K562 (cell line): ENCODE data around the gene SSH3. TPM values are rescaled to one million over a fixed set of nuclear protein-coding genes. Genes with fewer than 3 reads are reported as not detected.
A peak's percentile ranks its signal among the peaks of the same experiment; 100 is the strongest.

Experiments used
- ATAC-seq: fragments of 200-7000 bp; cut with Tn5 transposase; 3 replicates; pipeline ENCODE4 v1.9.1; 2020; ENCODE audit warnings: moderate library complexity
- BruUV-seq: library from RNA; stranded (reverse); fragments of 400-500 nt; replicated peaks from 2 replicates; lab custom pipeline; 2021; lab: Mats Ljungman, UMichigan
- CTCF ChIA-PET: fragments of 300-600 bp; formaldehyde crosslinking; extraction: SDS; loops from one replicate; lab custom pipeline; 2021; ENCODE audit warnings: low intra/inter-chr PET ratio; lab: Yijun Ruan, JAX
- POLR2A ChIA-PET: fragments of 300-600, 350-650 bp; sonication (Branson Sonifier 250); formaldehyde crosslinking; extraction: SDS; loops from one replicate; lab custom pipeline; 2021; ENCODE audit warnings: antibody characterized with exemption, inconsistent platforms; lab: Yijun Ruan, JAX
- DNase-seq, 4 experiments: peaks; one replicate each; pipeline versions ENCODE4 v3.0.0 to v3.0.0-alpha.2; 2011 to 2018; ENCODE audit warnings: low spot score in 3 of 4, mixed read lengths in 3 of 4; ENCODE audit errors: extremely low read depth in 1 of 4
- FAIRE-seq: peaks from 2 replicates; lab custom pipeline; 2011; peaks lifted over from hg19 to GRCh38; lab: Jason Lieb, UNC
- H2AFZ ChIP-seq: 2 replicates; pipeline ENCODE4 v1.6.0; 2011; ENCODE audit warnings: low read depth, low read length, control low read depth, inconsistent platforms
- H3K27ac ChIP-seq: fragments of 200-600 bp; 3 replicates; pipeline ENCODE4 v1.8.0; 2011; ENCODE audit warnings: low read depth, mild to moderate bottlenecking, control low read depth, inconsistent platforms, low read length, moderate library complexity, mixed read lengths; ENCODE audit errors: extremely low read depth
- H3K27me3 ChIP-seq, 2 experiments: fragments of 300-600 bp in 1 of 2; 2 replicates in 1 of 2; 3 replicates in 1 of 2; pipeline versions ENCODE4 v1.6.0 to v1.8.0; 2011; ENCODE audit warnings: inconsistent platforms in 2 of 2, low read length in 2 of 2, mild to moderate bottlenecking in 1 of 2, mixed read lengths in 1 of 2, moderate library complexity in 1 of 2; ENCODE audit not compliant: control insufficient read depth in 2 of 2, insufficient read depth in 2 of 2
- H3K36me3 ChIP-seq: fragments of 300-600 bp; 3 replicates; pipeline ENCODE4 v1.8.0; 2011; ENCODE audit warnings: mild to moderate bottlenecking, low read length, inconsistent platforms; ENCODE audit not compliant: control insufficient read depth, insufficient read depth
- H3K4me1 ChIP-seq, 2 experiments: fragments of 200-600 bp in 1 of 2; replicated peaks in 1 of 2; 2 replicates in 1 of 2; 3 replicates in 1 of 2; pipeline versions ENCODE4 v1.5.1 to v1.8.0; 2011; ENCODE audit warnings: inconsistent platforms in 2 of 2, low read length in 2 of 2, mild to moderate bottlenecking in 1 of 2, mixed read lengths in 1 of 2, moderate library complexity in 1 of 2; ENCODE audit not compliant: control insufficient read depth in 2 of 2, insufficient read depth in 2 of 2
- H3K4me2 ChIP-seq: 2 replicates; pipeline ENCODE4 v1.6.1; 2011; ENCODE audit warnings: low read length, control low read depth, inconsistent platforms, mixed read lengths; ENCODE audit not compliant: insufficient read depth
- H3K4me3 ChIP-seq: fragments of 200-600 bp; sonication (generic), shearing (Covaris generic); 2 replicates; pipeline ENCODE4 v1.5.1; 2016; ENCODE audit warnings: control low read depth, inconsistent platforms
- H3K79me2 ChIP-seq: fragments of 200-600 bp; 3 replicates; pipeline ENCODE4 v1.8.0; 2011; ENCODE audit warnings: low read length, inconsistent platforms; ENCODE audit not compliant: control insufficient read depth, insufficient read depth
- H3K9ac ChIP-seq, 2 experiments: 2 replicates each; pipeline versions ENCODE4 v1.6.0 to v1.6.1; 2011; ENCODE audit warnings: low read depth in 2 of 2, low read length in 2 of 2, control low read depth in 1 of 2, inconsistent platforms in 1 of 2, mild to moderate bottlenecking in 1 of 2, mixed read lengths in 1 of 2; ENCODE audit not compliant: insufficient read depth in 1 of 2
- H3K9me1 ChIP-seq: one replicate; pipeline ENCODE4 v1.6.0; 2011; ENCODE audit warnings: inconsistent platforms, mild to moderate bottlenecking, low read length, moderate library complexity; ENCODE audit not compliant: control insufficient read depth, insufficient read depth
- H3K9me3 ChIP-seq: replicated peaks from 2 replicates; pipeline ENCODE4 v1.5.1; 2011; ENCODE audit warnings: low read depth, low read length, inconsistent platforms; ENCODE audit not compliant: control insufficient read depth, insufficient read depth
- H4K20me1 ChIP-seq: replicated peaks from 2 replicates; pipeline ENCODE4 v1.6.1; 2011; ENCODE audit warnings: low read length, inconsistent platforms, mixed read lengths; ENCODE audit not compliant: control insufficient read depth, insufficient read depth
- NFIC ChIP-seq: fragments of 450-650 bp; IDR thresholded peaks from 2 replicates; pipeline ENCODE4 v1.6.1; 2017; ENCODE audit warnings: mild to moderate bottlenecking, inconsistent platforms
- NFIX ChIP-seq: fragments of 250-450 bp; sonication (Bioruptor Pico); IDR thresholded peaks from 2 replicates; pipeline ENCODE4 v1.4.0; 2020; ENCODE audit warnings: low read depth, mild to moderate bottlenecking, moderate library complexity
- NR4A1 ChIP-seq, 2 experiments: fragments of 250-450 bp in 1 of 2; fragments of 450-650 bp in 1 of 2; sonication (Bioruptor Pico) in 1 of 2; IDR thresholded peaks; 2 replicates each; pipeline versions ENCODE4 v1.4.0 to v1.6.1; 2016 to 2020; ENCODE audit warnings: mild to moderate bottlenecking in 2 of 2, missing compliant biosample characterization in 1 of 2, missing genetic modification characterization in 1 of 2, moderate library complexity in 1 of 2
- ZNF263 ChIP-seq: sonication (generic); formaldehyde crosslinking; IDR thresholded peaks from 2 replicates; pipeline ENCODE4 v1.8.0; 2022; ENCODE audit warnings: mild to moderate bottlenecking, missing genetic modification reagents, borderline replicate concordance
- WGBS: fragments of 100-300 bp; shearing (Covaris generic); methylation state at CpG from one replicate; pipeline ENCODE4 v1.1.6; 2016; ENCODE audit warnings: low coverage, mixed read lengths; ENCODE audit not compliant: insufficient coverage; ENCODE audit errors: missing lambda C conversion rate; 5-methylcytosine and 5-hydroxymethylcytosine counted together
- in situ Hi-C: fragments of 300-500 bp; cut with MboI; formaldehyde crosslinking; loops from 4 replicates; pipeline ENCODE4 v1.15.0; 2018; ENCODE audit warnings: inconsistent platforms, mixed read lengths
- intact Hi-C: fragments of 100-400 bp; cut with micrococcal nuclease; formaldehyde crosslinking; loops from 2 replicates; pipeline ENCODE4 v1.14.2; 2022
- polyA plus RNA-seq, 8 experiments: library from polyadenylated mRNA; depleted of rRNA in 4 of 8; stranded (reverse) in 5 of 8; unstranded in 3 of 8; fragments of >200 nt; fragmentation: Nextera tagmentation in 2 of 8; fragmentation: Illumina TruSeq in 1 of 8; extraction: Ambion mirVana in 2 of 8; extraction: Trizol in 1 of 8; gene quantifications; 2 replicates each; pipeline versions ENCODE4 v1.2.1 to v1.2.3, GENCODE V29; 2011 to 2014; ENCODE audit warnings: inconsistent platforms in 1 of 8, missing spikeins in 1 of 8
- small RNA-seq: library from RNA; depleted of rRNA; stranded (forward); fragments of <200 nt; gene quantifications from one replicate; pipeline ENCODE3, GENCODE V24; 2014
- total RNA-seq, 7 experiments: library from RNA; depleted of rRNA in 6 of 7; stranded (reverse); fragments of >200 nt in 6 of 7; fragmentation: Illumina TruSeq in 2 of 7; extraction: Trizol in 2 of 7; gene quantifications; 2 replicates each; pipeline versions ENCODE4 v1.2.1 to v1.2.3, GENCODE V29; 2011 to 2021; ENCODE audit warnings: low replicate concordance in 1 of 7
- TF ChIP-seq, protein P1 (sequence below): IDR thresholded peaks from 2 replicates; pipeline ENCODE4 v1.6.1; 2011; ENCODE audit warnings: borderline replicate concordance, low read depth, mild to moderate bottlenecking, moderate library complexity, low read length; ENCODE audit not compliant: insufficient read depth, poor library complexity, severe bottlenecking
- TF ChIP-seq, protein P2 (sequence below): fragments of 450-650 bp; IDR thresholded peaks from 2 replicates; pipeline ENCODE4 v1.6.1; 2016; ENCODE audit warnings: mild to moderate bottlenecking

SSH3 gene
- total and polyA plus RNA-seq, 9 of the 15 experiments (the other 6 are each of a cell fraction or from before 2014, with no cell fraction given) = 0.07 to 1.0 (median 0.24) TPM; not detected in 3

DNA sequence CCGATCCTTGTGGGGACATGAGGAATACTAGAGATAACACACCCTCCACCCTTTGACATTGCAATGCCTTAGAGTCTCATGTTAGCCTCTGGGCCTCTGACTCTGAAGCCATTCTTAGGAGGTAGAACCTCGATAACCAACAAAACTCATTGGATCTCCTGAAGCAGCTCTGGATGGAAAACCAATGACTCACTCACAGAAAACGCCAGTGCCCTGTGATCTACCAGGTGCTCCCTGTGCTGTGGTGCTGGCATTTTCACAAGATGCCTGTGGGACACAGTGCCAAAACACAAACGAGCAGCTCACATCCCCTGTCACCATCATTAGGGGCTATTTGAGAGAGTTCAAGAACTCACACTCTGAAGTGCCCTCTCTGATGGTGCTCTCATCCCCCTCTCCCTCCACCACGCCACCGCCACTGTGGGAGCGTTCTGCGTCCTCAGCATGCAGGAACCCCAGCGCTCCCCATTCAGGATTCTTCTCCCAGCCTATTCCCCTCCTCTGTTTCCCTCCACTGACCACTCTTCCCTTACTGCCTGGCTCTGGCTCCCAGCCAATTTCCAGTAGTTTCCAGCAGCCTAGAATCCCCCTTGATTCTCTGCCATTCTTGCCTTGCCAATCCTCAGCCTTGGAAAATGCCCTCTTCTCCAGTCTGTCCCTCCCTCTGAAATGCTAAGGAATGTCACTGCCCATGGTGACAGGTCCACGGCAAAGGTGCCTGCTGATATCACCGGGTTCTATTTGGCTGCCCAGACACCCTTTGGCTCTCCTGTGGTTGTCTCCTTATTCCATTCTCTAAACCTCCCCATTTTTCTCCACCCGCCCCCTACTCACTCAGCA, 54.7 kb downstream of the SSH3 start:
- Histone ChIP-seq H3K9me3 (no peaks in the 10 kb centered on the region; the same call in 1 of the 2 replicates), H3K9ac (no peak overlapping the region; a peak in 2 of 4 replicates), H3K36me3 (no peaks in the 10 kb centered on the region), H3K27ac (no peak overlapping the region), H3K4me3 (no peak overlapping the region), H3K9me1 (no peaks in the 10 kb centered on the region), H2AFZ (no peak overlapping the region), H4K20me1 (no peaks in the 10 kb centered on the region), H3K27me3 (no peaks in the 10 kb centered on the region), H3K4me1 (peaks cover 39 to 43% of the 10 kb centered on the region in 2 experiments), H3K4me2 (no peak overlapping the region), H3K79me2 (peaks cover 1% of the 10 kb centered on the region; the same call in 2 of the 3 replicates)
- FAIRE-seq = no peak
- TF ChIP-seq NFIC = peak; percentile 95
- TF ChIP-seq, protein P1, sequence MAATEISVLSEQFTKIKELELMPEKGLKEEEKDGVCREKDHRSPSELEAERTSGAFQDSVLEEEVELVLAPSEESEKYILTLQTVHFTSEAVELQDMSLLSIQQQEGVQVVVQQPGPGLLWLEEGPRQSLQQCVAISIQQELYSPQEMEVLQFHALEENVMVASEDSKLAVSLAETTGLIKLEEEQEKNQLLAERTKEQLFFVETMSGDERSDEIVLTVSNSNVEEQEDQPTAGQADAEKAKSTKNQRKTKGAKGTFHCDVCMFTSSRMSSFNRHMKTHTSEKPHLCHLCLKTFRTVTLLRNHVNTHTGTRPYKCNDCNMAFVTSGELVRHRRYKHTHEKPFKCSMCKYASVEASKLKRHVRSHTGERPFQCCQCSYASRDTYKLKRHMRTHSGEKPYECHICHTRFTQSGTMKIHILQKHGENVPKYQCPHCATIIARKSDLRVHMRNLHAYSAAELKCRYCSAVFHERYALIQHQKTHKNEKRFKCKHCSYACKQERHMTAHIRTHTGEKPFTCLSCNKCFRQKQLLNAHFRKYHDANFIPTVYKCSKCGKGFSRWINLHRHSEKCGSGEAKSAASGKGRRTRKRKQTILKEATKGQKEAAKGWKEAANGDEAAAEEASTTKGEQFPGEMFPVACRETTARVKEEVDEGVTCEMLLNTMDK = no peak
- TF ChIP-seq, protein P2, sequence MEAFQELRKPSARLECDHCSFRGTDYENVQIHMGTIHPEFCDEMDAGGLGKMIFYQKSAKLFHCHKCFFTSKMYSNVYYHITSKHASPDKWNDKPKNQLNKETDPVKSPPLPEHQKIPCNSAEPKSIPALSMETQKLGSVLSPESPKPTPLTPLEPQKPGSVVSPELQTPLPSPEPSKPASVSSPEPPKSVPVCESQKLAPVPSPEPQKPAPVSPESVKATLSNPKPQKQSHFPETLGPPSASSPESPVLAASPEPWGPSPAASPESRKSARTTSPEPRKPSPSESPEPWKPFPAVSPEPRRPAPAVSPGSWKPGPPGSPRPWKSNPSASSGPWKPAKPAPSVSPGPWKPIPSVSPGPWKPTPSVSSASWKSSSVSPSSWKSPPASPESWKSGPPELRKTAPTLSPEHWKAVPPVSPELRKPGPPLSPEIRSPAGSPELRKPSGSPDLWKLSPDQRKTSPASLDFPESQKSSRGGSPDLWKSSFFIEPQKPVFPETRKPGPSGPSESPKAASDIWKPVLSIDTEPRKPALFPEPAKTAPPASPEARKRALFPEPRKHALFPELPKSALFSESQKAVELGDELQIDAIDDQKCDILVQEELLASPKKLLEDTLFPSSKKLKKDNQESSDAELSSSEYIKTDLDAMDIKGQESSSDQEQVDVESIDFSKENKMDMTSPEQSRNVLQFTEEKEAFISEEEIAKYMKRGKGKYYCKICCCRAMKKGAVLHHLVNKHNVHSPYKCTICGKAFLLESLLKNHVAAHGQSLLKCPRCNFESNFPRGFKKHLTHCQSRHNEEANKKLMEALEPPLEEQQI = no peak
- TF ChIP-seq ZNF263 = peak; percentile 23; the same call in 1 of the 2 replicates
- TF ChIP-seq NR4A1 (CRISPR knock-in tag; IDR thresholded peaks at IDR 0.05) = no peak
- TF ChIP-seq NR4A1 (tag; IDR thresholded peaks at IDR 0.05) = no peak
- TF ChIP-seq NFIX = 0 out of 2 replicates have a peak, but pooled peaks have one; percentile 7
- no peak for ATAC-seq
- no TSS peak for BruUV-seq
- intact Hi-C loops = loop anchor here (1.0 to 5.0 kb wide), 2 partner anchors 24 to 149 kb away; partner anchors contain the start of genes CDK2AP2 and PITPNM1
- WGBS = 69% methylated on average over 12 of the region's 12 CpGs
- POLR2A ChIA-PET = no interaction called here
- in situ Hi-C loops = no loop called here
- DNase-seq = peak in 3 of 4 experiments; percentile 1 to 4 (median 2)
- CTCF ChIA-PET = interaction anchor here (0.8 to 3.7 kb wide), 3 partner anchors 16 to 148 kb away, joined by 3 to 41 read pairs (median 21); partner anchors contain the start of genes CLCF1 and PITPNM1

Small RNA genes lying within 50 kb of the gene (small RNA-seq; reads per million reads assigned to genes)
- gene RN7SKP239 = not detected

Other genes starting within 250 kb of the SSH3 start
Only the 7 nearest of the 20 such genes appear.
- 83.1 and 97.8 TPM in 2 replicates for gene GRK2, start 37.1 kb upstream of the SSH3 start, total RNA-seq (2014; rRNA removed)
- gene GRK2, start 37.1 kb upstream of the SSH3 start, total RNA-seq (2014; rRNA removed; fragmentation: Illumina TruSeq; extraction: Trizol) = 27.8 and 41.7 TPM in 2 replicates
- 40.6 and 42.2 TPM in 2 replicates for gene GRK2, start 37.1 kb upstream of the SSH3 start, total RNA-seq (2015; rRNA removed; fragmentation: Illumina TruSeq; extraction: Trizol)
- gene GRK2, start 37.1 kb upstream of the SSH3 start, total RNA-seq (2021) = 93.3 and 95.3 TPM in 2 replicates
- 63.4 and 98.5 TPM in 2 replicates for gene GRK2, start 37.1 kb upstream of the SSH3 start, polyA plus RNA-seq (2011; rRNA removed)
- gene GRK2, start 37.1 kb upstream of the SSH3 start, polyA plus RNA-seq (2014; fragmentation: Illumina TruSeq; extraction: Trizol) = 56.5 and 65.3 TPM in 2 replicates
- gene GRK2, start 37.1 kb upstream of the SSH3 start, polyA plus RNA-seq (2014; fragmentation: Nextera tagmentation; extraction: Ambion mirVana) = under 1 TPM; 0.24 to 0.82 TPM
- gene GRK2, start 37.1 kb upstream of the SSH3 start, polyA plus RNA-seq (2014; rRNA removed) = 95.8 and 96.0 TPM in 2 replicates
- gene ANKRD13D, start 14.2 kb upstream of the SSH3 start, total RNA-seq (2014; rRNA removed) = 28.6 and 30.5 TPM in 2 replicates
- 5.3 and 7.9 TPM in 2 replicates for gene ANKRD13D, start 14.2 kb upstream of the SSH3 start, total RNA-seq (2014; rRNA removed; fragmentation: Illumina TruSeq; extraction: Trizol)
- 19.6 and 25.1 TPM in 2 replicates for gene ANKRD13D, start 14.2 kb upstream of the SSH3 start, total RNA-seq (2015; rRNA removed; fragmentation: Illumina TruSeq; extraction: Trizol)
- gene ANKRD13D, start 14.2 kb upstream of the SSH3 start, total RNA-seq (2021) = 37.3 and 40.9 TPM in 2 replicates
- 22.4 and 36.6 TPM in 2 replicates for gene ANKRD13D, start 14.2 kb upstream of the SSH3 start, polyA plus RNA-seq (2011; rRNA removed)
- gene ANKRD13D, start 14.2 kb upstream of the SSH3 start, polyA plus RNA-seq (2014; fragmentation: Illumina TruSeq; extraction: Trizol) = 15.8 and 20.8 TPM in 2 replicates
- gene ANKRD13D, start 14.2 kb upstream of the SSH3 start, polyA plus RNA-seq (2014; fragmentation: Nextera tagmentation; extraction: Ambion mirVana) = 1 to 10 TPM in 1 of 2 experiments, under 1 TPM in 1; 0.94 to 1.9 TPM
- gene ANKRD13D, start 14.2 kb upstream of the SSH3 start, polyA plus RNA-seq (2014; rRNA removed) = 38.8 and 40.8 TPM in 2 replicates
- 53.6 and 56.2 TPM in 2 replicates for gene POLD4, start 50.0 kb downstream of the SSH3 start, total RNA-seq (2014; rRNA removed)
- gene POLD4, start 50.0 kb downstream of the SSH3 start, total RNA-seq (2014; rRNA removed; fragmentation: Illumina TruSeq; extraction: Trizol) = 8.3 and 9.9 TPM in 2 replicates
- gene POLD4, start 50.0 kb downstream of the SSH3 start, total RNA-seq (2015; rRNA removed; fragmentation: Illumina TruSeq; extraction: Trizol) = 18.3 and 18.7 TPM in 2 replicates
- 32.7 and 42.1 TPM in 2 replicates for gene POLD4, start 50.0 kb downstream of the SSH3 start, total RNA-seq (2021)
- gene POLD4, start 50.0 kb downstream of the SSH3 start, polyA plus RNA-seq (2011; rRNA removed) = 39.4 and 42.2 TPM in 2 replicates
- 10.6 and 25.7 TPM in 2 replicates for gene POLD4, start 50.0 kb downstream of the SSH3 start, polyA plus RNA-seq (2014; fragmentation: Illumina TruSeq; extraction: Trizol)
- gene POLD4, start 50.0 kb downstream of the SSH3 start, polyA plus RNA-seq (2014; fragmentation: Nextera tagmentation; extraction: Ambion mirVana) = 1 to 10 TPM; 5.8 to 6.1 TPM
- gene POLD4, start 50.0 kb downstream of the SSH3 start, polyA plus RNA-seq (2014; rRNA removed) = 64.5 and 69.7 TPM in 2 replicates
- 2.4 and 3.2 TPM in 2 replicates for gene CLCF1, start 70.1 kb downstream of the SSH3 start, total RNA-seq (2014; rRNA removed)
- 1.1 and 1.2 TPM in 2 replicates for gene CLCF1, start 70.1 kb downstream of the SSH3 start, total RNA-seq (2014; rRNA removed; fragmentation: Illumina TruSeq; extraction: Trizol)
- 1.9 and 2.0 TPM in 2 replicates for gene CLCF1, start 70.1 kb downstream of the SSH3 start, total RNA-seq (2015; rRNA removed; fragmentation: Illumina TruSeq; extraction: Trizol)
- gene CLCF1, start 70.1 kb downstream of the SSH3 start, total RNA-seq (2021) = 3.6 and 4.3 TPM in 2 replicates
- gene CLCF1, start 70.1 kb downstream of the SSH3 start, polyA plus RNA-seq (2011; rRNA removed) = 3.0 and 4.1 TPM in 2 replicates
- gene CLCF1, start 70.1 kb downstream of the SSH3 start, polyA plus RNA-seq (2014; fragmentation: Illumina TruSeq; extraction: Trizol) = 3.1 and 3.6 TPM in 2 replicates
- under 1 TPM; 0.49 to 0.80 TPM for gene CLCF1, start 70.1 kb downstream of the SSH3 start, polyA plus RNA-seq (2014; fragmentation: Nextera tagmentation; extraction: Ambion mirVana)
- 3.8 and 5.8 TPM in 2 replicates for gene CLCF1, start 70.1 kb downstream of the SSH3 start, polyA plus RNA-seq (2014; rRNA removed)
- 17.1 and 25.1 TPM in 2 replicates for gene RAD9A, start 88.5 kb downstream of the SSH3 start, total RNA-seq (2014; rRNA removed)
- 5.7 and 6.7 TPM in 2 replicates for gene RAD9A, start 88.5 kb downstream of the SSH3 start, total RNA-seq (2014; rRNA removed; fragmentation: Illumina TruSeq; extraction: Trizol)
- gene RAD9A, start 88.5 kb downstream of the SSH3 start, total RNA-seq (2015; rRNA removed; fragmentation: Illumina TruSeq; extraction: Trizol) = 15.3 and 16.1 TPM in 2 replicates
- 33.3 and 41.2 TPM in 2 replicates for gene RAD9A, start 88.5 kb downstream of the SSH3 start, total RNA-seq (2021)
- gene RAD9A, start 88.5 kb downstream of the SSH3 start, polyA plus RNA-seq (2011; rRNA removed) = 16.0 and 30.7 TPM in 2 replicates
- gene RAD9A, start 88.5 kb downstream of the SSH3 start, polyA plus RNA-seq (2014; fragmentation: Illumina TruSeq; extraction: Trizol) = 27.3 and 29.2 TPM in 2 replicates
- gene RAD9A, start 88.5 kb downstream of the SSH3 start, polyA plus RNA-seq (2014; fragmentation: Nextera tagmentation; extraction: Ambion mirVana) = 1 to 10 TPM; 1.4 to 1.5 TPM
- 35.9 and 39.7 TPM in 2 replicates for gene RAD9A, start 88.5 kb downstream of the SSH3 start, polyA plus RNA-seq (2014; rRNA removed)
- 228 and 302 TPM in 2 replicates for gene PPP1CA, start 98.3 kb downstream of the SSH3 start, total RNA-seq (2014; rRNA removed)
- gene PPP1CA, start 98.3 kb downstream of the SSH3 start, total RNA-seq (2014; rRNA removed; fragmentation: Illumina TruSeq; extraction: Trizol) = 104 and 122 TPM in 2 replicates
- gene PPP1CA, start 98.3 kb downstream of the SSH3 start, total RNA-seq (2015; rRNA removed; fragmentation: Illumina TruSeq; extraction: Trizol) = 188 and 200 TPM in 2 replicates
- gene PPP1CA, start 98.3 kb downstream of the SSH3 start, total RNA-seq (2021) = 235 and 242 TPM in 2 replicates
- 167 and 176 TPM in 2 replicates for gene PPP1CA, start 98.3 kb downstream of the SSH3 start, polyA plus RNA-seq (2011; rRNA removed)
- gene PPP1CA, start 98.3 kb downstream of the SSH3 start, polyA plus RNA-seq (2014; fragmentation: Illumina TruSeq; extraction: Trizol) = 205 and 253 TPM in 2 replicates
- 10 to 100 TPM; 18.2 to 51.4 TPM for gene PPP1CA, start 98.3 kb downstream of the SSH3 start, polyA plus RNA-seq (2014; fragmentation: Nextera tagmentation; extraction: Ambion mirVana)
- 191 and 208 TPM in 2 replicates for gene PPP1CA, start 98.3 kb downstream of the SSH3 start, polyA plus RNA-seq (2014; rRNA removed)
- 0.68 and 1.1 TPM in 2 replicates for gene TBC1D10C, start 100.6 kb downstream of the SSH3 start, total RNA-seq (2014; rRNA removed)
- 0.22 and 0.26 TPM in 2 replicates for gene TBC1D10C, start 100.6 kb downstream of the SSH3 start, total RNA-seq (2014; rRNA removed; fragmentation: Illumina TruSeq; extraction: Trizol)
- 0.90 and 1.1 TPM in 2 replicates for gene TBC1D10C, start 100.6 kb downstream of the SSH3 start, total RNA-seq (2015; rRNA removed; fragmentation: Illumina TruSeq; extraction: Trizol)
- 1.2 and 1.5 TPM in 2 replicates for gene TBC1D10C, start 100.6 kb downstream of the SSH3 start, total RNA-seq (2021)
- gene TBC1D10C, start 100.6 kb downstream of the SSH3 start, polyA plus RNA-seq (2011; rRNA removed) = 0.95 and 1.1 TPM in 2 replicates
- 0.16 and 0.71 TPM in 2 replicates for gene TBC1D10C, start 100.6 kb downstream of the SSH3 start, polyA plus RNA-seq (2014; fragmentation: Illumina TruSeq; extraction: Trizol)
- gene TBC1D10C, start 100.6 kb downstream of the SSH3 start, polyA plus RNA-seq (2014; fragmentation: Nextera tagmentation; extraction: Ambion mirVana) = not detected
- 0.93 and 1.7 TPM in 2 replicates for gene TBC1D10C, start 100.6 kb downstream of the SSH3 start, polyA plus RNA-seq (2014; rRNA removed)